Left ventricle myocardium inferior (tissue), 1 donor: ENCODE data around the gene PFDN1. TPM values are rescaled to one million over a fixed set of nuclear protein-coding genes. Genes with fewer than 3 reads are reported as not detected.

ENCODE experiments used
- DNase-seq: peaks from one replicate; pipeline ENCODE4 v3.0.0-alpha.2; 2020
- H3K27ac ChIP-seq: fragments of 200-600 bp; replicated peaks from 2 replicates; pipeline ENCODE4 v1.8.0; 2021
- H3K27me3 ChIP-seq: fragments of 200-600 bp; 2 replicates; pipeline ENCODE4 v1.8.0; 2021; ENCODE audit warnings: low read depth
- H3K36me3 ChIP-seq: fragments of 200-600 bp; 2 replicates; pipeline ENCODE4 v1.8.0; 2021
- H3K4me1 ChIP-seq: fragments of 200-600 bp; 2 replicates; pipeline ENCODE4 v1.8.0; 2021
- H3K4me3 ChIP-seq: fragments of 200-600 bp; 2 replicates; pipeline ENCODE4 v1.8.0; 2021; ENCODE audit warnings: mild to moderate bottlenecking, moderate library complexity
- H3K9me3 ChIP-seq: fragments of 200-600 bp; replicated peaks from 2 replicates; pipeline ENCODE4 v1.8.0; 2021
- CTCF ChIP-seq: fragments of 200-600 bp; IDR thresholded peaks from 2 replicates; pipeline ENCODE4 v1.8.0; 2021; ENCODE audit warnings: antibody characterized with exemption, mild to moderate bottlenecking, borderline replicate concordance
- intact Hi-C: fragments of 100-400 bp; cut with micrococcal nuclease; formaldehyde crosslinking; loops from one replicate; pipeline ENCODE4 v1.11.0; 2022
- total RNA-seq: library from RNA; stranded (reverse); fragmentation: NEBNext Ultra II Directional; extraction: Animal tissue kit (Norgen Biotek cat#: 25700); gene quantifications from one replicate; pipeline ENCODE4 v1.2.1, GENCODE V29; 2021
- donor health status: DM: no; HTN: yes; CAD: no; lungs with severe emphysema.

The PFDN1 gene
- total RNA-seq, 1 donor from 2014 or later = 68.7 TPM

GRCh38 chr5:140309706-140310249 lies 6.9 kb upstream of the PFDN1 start:
- Histone ChIP-seq H3K4me1 (peaks cover 41% of the 10 kb centered on the region), H3K9me3 (no peaks in the 10 kb centered on the region), H3K27me3 (no peaks in the 10 kb centered on the region), H3K27ac (no peak overlapping the region), H3K36me3 (no peaks in the 10 kb centered on the region), H3K4me3 (no peak overlapping the region)
- TF ChIP-seq CTCF = no peak
- DNase-seq = no peak
- intact Hi-C loops = no loop called here

- no peak for DNase-seq
- no peaks in the 10 kb centered on the region for H3K36me3 ChIP-seq
- no peak overlapping the region for H3K4me3 ChIP-seq
- no peaks in the 10 kb centered on the region for H3K9me3 ChIP-seq
- H3K4me1 ChIP-seq = peaks cover 39% of the 10 kb centered on the region
- no peak for TF ChIP-seq CTCF
- no peak overlapping the region for H3K27ac ChIP-seq
- intact Hi-C loops = no loop called here
- no peaks in the 10 kb centered on the region for H3K27me3 ChIP-seq
Measured at GRCh38 chr5:140305471-140305870, 2.6 kb upstream of the PFDN1 start.

GRCh38 chr5:140303966-140304365 lies 1.1 kb upstream of the PFDN1 start:
- no peak for DNase-seq
- H3K9me3 ChIP-seq = no peaks in the 10 kb centered on the region
- peaks cover 46% of the 10 kb centered on the region for H3K4me1 ChIP-seq
- intact Hi-C loops = no loop called here
- peaks cover 14% of the 10 kb centered on the region for H3K36me3 ChIP-seq
- TF ChIP-seq CTCF = no peak
- no peaks in the 10 kb centered on the region for H3K27me3 ChIP-seq
- no peak overlapping the region for H3K27ac ChIP-seq
- no peak overlapping the region for H3K4me3 ChIP-seq

- TF ChIP-seq CTCF = no peak
- Histone ChIP-seq H3K36me3 (peaks cover 17% of the 10 kb centered on the region), H3K27ac (peak overlapping the region; percentile 87), H3K27me3 (no peaks in the 10 kb centered on the region), H3K4me3 (peak overlapping the region; percentile 10), H3K4me1 (peaks cover 74% of the 10 kb centered on the region), H3K9me3 (no peaks in the 10 kb centered on the region)
- DNase-seq = no peak
- intact Hi-C loops = no loop called here
Measured at GRCh38 chr5:140301136-140301535, 1.8 kb downstream of the PFDN1 start.

- H3K27ac ChIP-seq = peak overlapping the region; percentile 85
- no peaks in the 10 kb centered on the region for H3K27me3 ChIP-seq
- H3K36me3 ChIP-seq = peaks cover 17% of the 10 kb centered on the region
- no peak for DNase-seq
- H3K4me3 ChIP-seq = no peak overlapping the region
- peaks cover 95% of the 10 kb centered on the region for H3K4me1 ChIP-seq
- no peaks in the 10 kb centered on the region for H3K9me3 ChIP-seq
- TF ChIP-seq CTCF = no peak
- intact Hi-C loops = no loop called here
Measured at GRCh38 chr5:140299056-140299455, 3.8 kb downstream of the PFDN1 start.
